ENCODE results near the gene TRAPPC5.

TRAPPC5 gene

DNA sequence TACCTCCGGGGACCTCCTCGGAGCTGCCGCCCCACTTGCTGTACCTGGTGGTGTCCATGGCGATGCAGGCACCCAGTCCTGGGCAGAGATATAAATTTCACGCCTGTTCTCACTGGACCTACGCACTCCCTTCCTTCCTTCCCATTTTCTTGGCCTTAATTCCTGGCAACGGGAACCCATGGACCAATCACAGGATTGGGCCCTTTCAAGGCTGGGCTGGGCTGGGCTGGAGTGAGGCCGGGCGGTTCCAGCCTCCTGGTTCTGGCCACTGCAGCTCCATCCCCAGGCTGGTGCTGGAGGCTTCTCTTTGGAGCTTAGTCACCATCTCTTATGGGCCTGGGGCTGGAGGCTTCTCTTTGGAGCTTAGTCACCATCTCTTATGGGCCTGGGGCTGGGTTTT is 51.4 kb downstream of the TRAPPC5 start, which contains the start of gene CLEC4G:
Gene CLEC4G, minus strand, starts transcription at position 66 of the 400 bp plus-strand sequence. Its CDS starts 8 bp downstream, at position 58.
- DNase-seq (ENCODE audit: low spot score): no peak

GRCh38 chr19:7733376-7733775 is 52.7 kb downstream of the TRAPPC5 start:
- DNase-seq (ENCODE audit: low spot score): no peak

- peak; percentile 42 for DNase-seq (ENCODE audit: low spot score)
These were observed 53.9 kb downstream of the TRAPPC5 start for GRCh38 chr19:7734220-7735203.

- DNase-seq (ENCODE audit: low spot score): no peak
These were observed 55.5 kb downstream of the TRAPPC5 start for GRCh38 chr19:7736148-7736547.

GRCh38 chr19:7737215-7737614 is 56.6 kb downstream of the TRAPPC5 start:
- no peak for DNase-seq (ENCODE audit: low spot score)
